OCI-M2 (cell line): ENCODE measurements around the gene GABRB2.

Experiments
- DNase-seq: peaks from one replicate; lab custom pipeline; 2025; ENCODE audit not compliant: unreplicated experiment; lab: John Stamatoyannopoulos, UW

Gene GABRB2

GRCh38 chr5:161471211-161471950 is 75.1 kb downstream of the GABRB2 start:
- no peak for DNase-seq

- DNase-seq, result no peak
These were observed 78.8 kb downstream of the GABRB2 start for GRCh38 chr5:161467703-161468102.

- DNase-seq, result no peak
These were observed 85.8 kb downstream of the GABRB2 start for GRCh38 chr5:161460741-161461140.

GRCh38 chr5:161446655-161447054 is 99.9 kb downstream of the GABRB2 start:
- no peak for DNase-seq

GRCh38 chr5:161442471-161442870 is 104.1 kb downstream of the GABRB2 start:
- DNase-seq, result no peak

GRCh38 chr5:161432798-161433197 is 113.7 kb downstream of the GABRB2 start:
- DNase-seq, result no peak

GRCh38 chr5:161431963-161432362 is 114.6 kb downstream of the GABRB2 start:
- no peak for DNase-seq

- no peak for DNase-seq
These were observed 125.5 kb downstream of the GABRB2 start for GRCh38 chr5:161421067-161421466.

GRCh38 chr5:161420521-161420920 is 126.0 kb downstream of the GABRB2 start:
- DNase-seq, result no peak

GRCh38 chr5:161414896-161415295 is 131.6 kb downstream of the GABRB2 start:
- no peak for DNase-seq

- no peak for DNase-seq
These were observed 132.5 kb downstream of the GABRB2 start for GRCh38 chr5:161414037-161414436.

GRCh38 chr5:161412792-161413191 is 133.7 kb downstream of the GABRB2 start:
- no peak for DNase-seq

- DNase-seq, result no peak
These were observed 135.4 kb downstream of the GABRB2 start for GRCh38 chr5:161411156-161411555.

GRCh38 chr5:161410640-161411039 is 135.9 kb downstream of the GABRB2 start:
- DNase-seq, result no peak

- DNase-seq, result no peak
These were observed 137.1 kb downstream of the GABRB2 start for GRCh38 chr5:161409471-161409870.

- no peak for DNase-seq
These were observed 139.6 kb downstream of the GABRB2 start for GRCh38 chr5:161406880-161407279.

- no peak for DNase-seq
These were observed 142.5 kb downstream of the GABRB2 start for GRCh38 chr5:161403996-161404395.

- no peak for DNase-seq
These were observed 143.4 kb downstream of the GABRB2 start for GRCh38 chr5:161403121-161403520.

GRCh38 chr5:161400583-161400982 is 145.9 kb downstream of the GABRB2 start:
- DNase-seq, result no peak

- no peak for DNase-seq
These were observed 146.4 kb downstream of the GABRB2 start for GRCh38 chr5:161399996-161400562.

GRCh38 chr5:161397448-161397847 is 149.1 kb downstream of the GABRB2 start:
- no peak for DNase-seq

- no peak for DNase-seq
These were observed 150.4 kb downstream of the GABRB2 start for GRCh38 chr5:161396171-161396570.

- no peak for DNase-seq
These were observed 154.8 kb downstream of the GABRB2 start for GRCh38 chr5:161391724-161392123.
